ENCODE results near the gene POGZ. TPM values are rescaled to one million over a fixed set of nuclear protein-coding genes. Genes with fewer than 3 reads are reported as not detected.

Gene POGZ
- polyA plus RNA-seq, 1 donor, result 162 TPM

DNA sequence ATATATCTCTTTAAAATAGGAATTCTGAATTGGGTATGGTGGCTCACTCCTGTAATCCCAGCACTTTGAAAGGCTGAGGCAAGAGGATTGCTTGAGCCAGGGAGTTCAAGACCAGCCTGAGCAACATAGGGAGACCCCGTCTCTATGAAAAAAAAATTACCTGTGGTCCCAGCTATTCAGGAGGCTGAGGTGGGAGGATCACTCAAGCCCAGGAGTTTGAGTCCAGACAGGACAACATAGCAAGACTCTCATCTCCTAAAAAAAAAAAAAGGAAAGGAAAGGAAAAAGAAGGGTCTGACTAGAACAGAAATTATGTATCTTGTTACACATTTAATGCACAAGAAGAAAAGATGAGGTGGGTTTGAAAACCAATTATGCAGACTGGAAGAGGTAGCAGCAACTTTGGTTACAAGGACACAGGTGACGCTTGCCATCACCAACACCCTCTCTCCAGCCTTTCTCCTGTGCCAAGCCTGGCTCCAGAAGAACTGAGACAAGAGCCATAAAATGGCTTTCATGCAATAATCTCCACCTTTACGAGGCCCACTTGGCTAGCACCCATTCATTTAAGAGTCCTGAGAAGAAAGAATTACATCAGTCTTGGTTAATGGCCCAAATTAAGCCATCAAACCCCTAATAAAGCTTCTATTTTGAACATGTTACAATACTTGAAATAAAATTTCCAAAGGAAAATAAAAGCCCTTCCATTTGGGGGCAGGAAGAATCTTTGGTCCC lies 82.0 kb downstream of the POGZ start:
- no peak for DNase-seq

DNA sequence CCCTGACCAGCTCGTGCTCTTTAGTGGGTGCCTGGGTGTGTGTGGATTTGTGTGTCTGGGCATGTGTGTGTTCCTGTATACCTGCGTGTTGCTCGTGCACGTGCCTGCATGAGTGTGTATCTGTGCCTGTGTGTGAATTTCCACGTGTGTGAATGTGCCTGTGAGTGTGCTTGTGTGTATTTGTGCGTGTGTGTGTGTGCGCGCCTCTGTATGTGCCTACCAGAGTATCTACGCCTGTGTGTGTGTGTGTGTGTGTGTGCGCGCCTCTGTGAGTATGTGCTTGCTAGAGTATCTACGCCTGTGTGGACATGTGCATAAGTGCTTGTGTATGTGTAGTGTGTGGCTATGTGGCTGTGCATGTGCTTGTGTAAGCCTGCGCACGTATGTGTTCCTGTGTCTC lies 86.1 kb downstream of the POGZ start:
- DNase-seq, result no peak

DNA sequence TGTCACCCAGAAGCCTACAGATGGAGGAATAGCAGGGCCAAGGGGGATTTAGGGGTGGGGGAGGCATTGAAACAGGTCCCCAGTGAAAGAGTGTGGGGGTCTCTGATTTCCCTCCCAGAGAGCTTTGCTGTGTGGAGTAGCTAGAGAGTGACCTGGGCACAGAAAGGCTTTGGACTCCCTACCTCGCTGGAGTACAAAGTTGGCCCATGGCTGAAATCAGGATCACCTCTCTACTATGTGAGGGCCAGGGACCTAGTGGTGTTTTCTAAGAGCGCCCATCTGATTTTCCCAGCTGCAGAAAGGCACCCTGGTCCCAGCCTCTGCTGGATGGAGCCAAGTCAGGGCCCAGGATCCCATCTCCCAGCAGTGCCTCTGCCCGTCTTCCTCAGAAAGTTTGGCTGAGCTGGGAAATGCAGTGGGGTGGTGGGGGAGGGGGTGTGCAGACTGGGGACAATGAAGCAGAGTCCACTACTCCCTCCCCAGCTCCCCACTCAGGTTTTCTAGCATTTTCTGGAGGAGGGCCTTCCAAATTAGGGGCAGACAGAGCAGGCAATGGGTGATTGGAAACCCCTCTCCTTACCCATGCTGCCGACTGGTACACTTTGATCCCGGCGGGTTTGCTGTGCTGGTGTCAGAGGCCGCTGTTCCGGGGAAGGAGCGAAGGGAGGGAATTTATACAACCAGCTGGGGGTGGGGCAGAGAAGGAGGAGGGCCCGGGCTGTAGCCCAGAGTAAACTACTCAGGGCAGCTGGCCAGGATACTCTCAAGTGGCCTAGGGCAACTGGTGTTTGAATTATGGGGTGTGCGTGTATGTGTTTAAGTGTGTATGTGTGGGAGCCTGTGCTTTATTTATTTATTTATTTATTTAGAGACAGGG lies 87.0 kb downstream of the POGZ start, which contains the start of gene SELENBP1:
SELENBP1 (minus strand) TSS at position 648 of the 877 bp plus-strand sequence; CDS start at position 584, 64 bp downstream.
- peak; percentile 72 for DNase-seq

DNA sequence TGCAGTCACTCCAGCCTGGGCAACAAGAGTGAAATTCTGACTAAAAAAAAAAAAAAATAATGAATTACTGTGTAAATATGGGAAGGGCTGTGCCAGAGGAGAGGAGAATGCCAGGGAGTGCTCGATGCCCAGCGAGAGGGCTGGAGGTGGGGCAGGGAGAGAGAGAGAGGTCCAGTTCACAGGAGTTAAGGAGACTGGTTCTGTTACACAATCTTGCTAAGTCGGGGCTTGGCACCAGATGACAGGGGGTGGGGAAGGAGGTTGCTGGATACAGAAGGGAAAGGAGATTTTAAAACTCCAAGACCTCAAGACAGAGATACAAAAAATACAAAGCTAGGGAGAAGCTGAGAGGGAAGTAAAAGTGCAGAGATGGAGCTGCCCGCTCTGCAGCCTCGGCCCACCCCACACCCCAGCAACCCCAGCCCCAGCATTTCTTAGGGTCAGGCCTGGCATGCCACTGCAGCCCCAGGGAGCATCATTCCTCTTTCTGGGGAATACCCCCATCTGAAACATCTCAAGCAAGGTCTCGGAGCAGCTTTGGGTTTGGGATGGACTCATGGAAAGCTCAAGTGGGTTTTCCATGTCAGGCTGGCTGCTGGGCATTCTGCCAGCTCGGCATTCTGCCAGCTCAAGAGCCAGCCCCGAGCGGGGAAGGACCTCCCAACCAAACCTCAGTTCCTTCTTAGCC lies 87.8 kb downstream of the POGZ start:
- DNase-seq, result peak; percentile 41

DNA sequence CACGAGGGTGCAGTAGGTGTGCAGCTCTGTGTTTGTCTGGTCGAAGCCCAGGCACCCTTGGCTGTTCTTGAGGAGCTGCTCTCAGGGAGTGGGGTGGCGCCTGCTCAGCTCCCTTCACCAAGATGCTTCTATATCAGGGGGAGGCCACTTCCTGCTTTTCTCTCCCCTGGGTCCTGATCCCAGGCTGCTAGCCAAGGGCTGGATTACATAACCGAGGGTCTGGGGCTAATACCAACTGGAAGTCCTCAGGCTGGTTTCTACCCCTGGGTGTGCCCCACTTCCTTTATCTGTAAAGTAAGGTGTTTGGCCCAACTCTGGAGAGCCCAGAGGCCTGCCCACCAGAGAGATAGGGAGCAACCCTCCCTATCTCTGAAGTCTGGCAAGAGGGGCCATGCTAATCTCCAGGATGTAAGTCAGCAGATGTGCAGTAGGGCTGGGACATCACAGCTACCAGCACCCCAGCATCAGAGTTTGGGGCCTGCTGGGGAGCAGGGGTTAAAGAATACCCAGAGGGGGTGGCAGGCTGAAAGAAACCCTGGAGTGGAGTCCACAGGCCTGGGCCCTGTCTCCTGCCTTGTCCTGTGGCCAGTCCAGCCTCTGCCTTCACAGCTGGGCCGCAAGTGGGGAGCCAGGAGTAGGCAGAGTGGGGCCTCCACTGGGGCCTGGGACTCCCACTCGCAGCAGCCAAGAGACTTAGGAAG lies 88.9 kb downstream of the POGZ start:
- DNase-seq, result no peak

DNA sequence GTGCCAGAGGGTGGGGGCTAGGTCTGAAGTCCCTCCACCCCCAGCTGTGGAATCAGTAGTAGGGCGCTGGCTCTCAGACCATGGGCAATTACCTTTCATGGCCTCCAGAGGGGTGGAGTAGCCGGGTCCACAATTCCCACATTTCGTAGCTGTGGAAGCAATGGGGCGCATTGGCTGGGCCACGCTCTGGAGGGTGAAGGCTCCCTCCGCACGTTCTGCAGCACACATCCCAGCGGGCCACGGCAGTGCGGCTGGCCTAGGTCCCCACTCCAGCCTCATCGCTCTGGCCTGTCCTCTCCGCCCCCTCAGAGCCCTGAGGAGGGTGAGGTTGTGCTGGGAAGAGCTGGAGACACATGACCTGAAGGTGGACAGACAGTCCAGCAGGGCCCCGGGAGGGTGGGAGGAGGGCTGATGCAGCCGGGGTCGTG lies 89.7 kb downstream of the POGZ start:
- no peak for DNase-seq

DNA sequence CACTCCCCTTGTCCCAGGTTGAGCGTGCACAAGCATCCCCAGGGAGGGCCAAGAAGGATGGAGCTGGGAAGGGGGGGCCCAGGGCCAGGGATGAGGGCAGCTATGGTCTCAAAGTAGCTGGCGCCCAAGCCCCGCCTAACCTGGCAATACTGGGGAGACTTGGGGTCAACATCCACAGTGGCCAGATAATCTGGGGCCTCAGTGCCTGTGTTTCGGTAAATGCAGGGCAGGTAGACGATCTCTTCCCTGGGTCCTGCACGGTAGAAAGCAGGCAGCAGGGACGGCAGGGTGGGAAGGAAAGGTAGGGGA lies 90.0 kb downstream of the POGZ start:
- DNase-seq, result no peak

DNA sequence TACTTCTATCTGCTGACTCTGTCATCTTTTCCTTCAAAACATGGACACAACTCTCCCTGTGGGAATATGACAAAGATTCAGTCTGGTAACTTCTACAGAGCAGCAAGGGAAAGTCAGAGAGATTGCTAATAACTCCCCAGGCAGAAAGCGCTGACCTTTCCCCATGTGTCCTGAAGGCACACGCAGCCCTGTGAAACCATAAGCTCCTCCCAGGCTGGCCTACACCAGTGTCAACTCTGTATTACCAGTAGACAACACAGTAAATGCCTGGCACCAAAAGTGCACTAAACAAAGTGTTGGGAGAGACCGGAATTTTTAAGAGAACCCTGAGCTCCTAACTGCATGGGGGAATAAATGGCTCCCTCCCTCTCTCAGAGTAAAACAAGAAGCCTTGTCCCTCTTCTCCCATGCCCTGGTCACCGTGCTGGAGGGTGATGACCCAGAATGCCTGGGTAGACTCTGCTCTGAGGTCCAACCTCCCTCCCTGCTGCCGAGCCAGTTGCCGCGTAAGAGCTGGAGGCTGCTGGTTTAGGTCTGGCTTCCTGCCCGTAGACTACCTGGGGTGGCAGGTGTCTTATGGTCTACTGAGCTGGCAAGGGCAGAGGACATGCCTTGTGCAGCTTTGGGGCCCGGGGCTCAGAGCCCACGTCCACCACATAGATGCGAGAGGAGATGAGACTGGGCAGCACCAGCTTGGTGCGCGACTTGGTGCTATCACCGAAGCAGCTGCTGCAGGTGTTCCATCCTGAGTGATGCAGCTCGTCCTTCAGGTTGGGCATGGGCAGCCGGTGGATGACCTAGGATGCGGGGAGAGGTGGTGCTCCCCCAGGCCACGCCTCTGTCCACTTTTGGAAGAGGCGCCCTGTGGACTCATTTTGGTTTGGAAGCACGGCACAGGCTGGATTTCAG lies 90.6 kb downstream of the POGZ start:
- DNase-seq, result no peak

DNA sequence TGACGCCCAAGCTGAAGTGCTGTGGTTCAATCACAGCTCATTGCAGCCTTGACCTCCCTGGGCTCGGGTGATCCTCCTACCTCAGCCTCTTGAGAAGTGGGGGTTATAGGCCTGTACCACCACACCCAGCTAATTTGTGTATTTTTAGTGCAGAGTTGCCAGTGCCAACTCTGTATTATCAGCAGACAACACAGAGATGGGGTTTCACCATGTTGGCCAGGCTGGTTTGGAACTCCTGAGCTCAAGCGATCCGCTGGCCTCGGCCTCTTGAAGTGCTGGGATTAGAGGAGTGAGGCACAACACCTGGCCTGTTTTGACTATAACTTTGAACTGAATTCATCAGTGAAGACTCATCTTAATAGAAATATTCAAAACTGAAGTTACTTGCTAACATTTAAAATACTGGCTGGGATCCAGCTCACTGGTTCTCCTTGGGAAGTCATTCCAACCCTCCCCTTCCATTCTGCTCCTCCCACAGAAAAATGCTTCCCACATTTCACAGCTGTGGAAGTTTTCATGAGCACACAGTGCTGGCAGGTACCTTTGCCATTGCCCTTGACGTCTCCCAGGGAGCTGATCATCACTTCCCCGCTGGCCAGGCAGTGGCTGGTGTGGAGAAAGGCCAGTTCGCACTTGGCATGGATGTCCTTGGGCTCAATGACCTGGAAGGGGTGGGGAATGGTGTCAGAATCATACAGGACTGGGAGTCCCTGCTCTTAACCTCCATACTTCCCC lies 91.5 kb downstream of the POGZ start:
- no peak for DNase-seq

DNA sequence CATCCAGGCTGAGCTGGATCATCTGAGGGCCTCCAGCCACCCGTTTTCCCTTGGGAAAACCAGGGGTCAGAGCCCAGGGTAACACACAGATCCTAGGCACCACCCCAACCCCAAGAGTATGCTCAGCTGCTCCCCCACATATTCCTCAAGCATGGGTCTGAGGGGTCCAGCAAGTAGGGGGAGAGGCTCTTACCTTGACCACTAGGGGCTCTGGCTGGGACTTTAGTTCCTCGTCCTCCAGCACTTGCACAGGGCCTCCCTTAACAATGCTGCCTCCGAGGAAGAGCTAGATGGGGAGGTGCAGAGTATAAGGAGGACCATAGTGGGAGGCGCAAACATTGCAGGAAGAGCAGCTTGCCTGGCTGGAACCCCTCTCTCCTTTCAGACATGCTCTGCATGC lies 94.3 kb downstream of the POGZ start:
- no peak for DNase-seq

DNA sequence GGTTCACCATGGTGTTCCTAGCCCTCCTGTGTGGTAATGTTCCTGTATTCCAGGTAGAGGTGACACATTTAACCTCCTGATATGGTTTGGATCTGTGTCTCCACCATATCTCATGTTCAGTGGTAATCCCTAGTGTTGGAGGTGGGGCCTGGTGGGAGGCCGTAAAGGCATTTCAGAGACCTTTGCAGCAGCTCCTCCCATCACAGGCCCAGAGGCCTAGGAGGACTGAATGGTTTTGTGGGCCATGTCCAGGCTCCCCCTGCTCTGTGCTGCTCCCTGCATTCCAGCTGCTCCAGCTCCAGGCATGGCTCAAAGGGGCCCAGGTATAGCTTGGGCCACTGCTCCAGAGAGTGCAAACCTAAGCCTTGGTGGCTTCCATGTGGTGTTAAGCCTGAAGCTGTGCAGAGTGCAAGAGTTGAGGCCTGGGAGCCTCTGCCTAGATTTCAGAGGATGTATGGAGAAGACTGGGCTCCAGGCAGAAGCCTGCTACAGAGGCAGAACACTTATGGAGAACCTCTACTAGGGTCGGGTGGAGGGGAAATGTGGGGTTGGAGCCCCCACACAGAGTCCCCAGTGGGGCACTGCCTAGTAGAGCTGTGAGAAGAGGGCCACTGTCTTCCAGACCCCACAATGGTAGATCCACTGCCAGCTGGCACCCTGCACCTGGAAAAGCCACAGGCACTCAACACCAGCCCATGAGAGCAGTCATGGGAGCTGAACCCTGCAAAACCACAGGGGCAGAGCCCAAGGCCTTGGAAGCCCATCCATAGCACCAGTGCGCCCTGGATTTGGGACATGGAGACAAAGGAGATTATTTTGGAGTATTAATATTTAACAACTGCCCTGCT lies 96.8 kb downstream of the POGZ start:
- no peak for DNase-seq

DNA sequence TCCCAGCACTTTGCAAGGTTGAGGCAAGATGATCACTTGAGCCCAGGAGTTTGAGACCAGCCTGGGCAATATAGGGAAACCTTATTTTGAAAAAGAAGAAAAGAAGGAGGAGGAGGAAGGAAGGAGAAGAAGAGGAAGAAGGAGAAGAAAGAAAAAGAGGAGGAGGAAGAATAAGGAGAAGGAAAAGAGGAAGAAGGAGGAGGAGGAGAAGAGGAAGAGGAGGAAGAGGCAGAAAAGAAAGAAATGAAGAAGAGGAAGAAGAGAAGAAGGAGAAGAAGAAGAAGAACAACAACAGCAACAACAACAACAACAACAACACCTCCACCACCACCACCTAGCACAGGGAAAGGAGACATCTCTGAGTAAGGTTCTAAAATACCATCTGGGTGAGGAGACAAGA lies 97.4 kb downstream of the POGZ start:
- no peak for DNase-seq

DNA sequence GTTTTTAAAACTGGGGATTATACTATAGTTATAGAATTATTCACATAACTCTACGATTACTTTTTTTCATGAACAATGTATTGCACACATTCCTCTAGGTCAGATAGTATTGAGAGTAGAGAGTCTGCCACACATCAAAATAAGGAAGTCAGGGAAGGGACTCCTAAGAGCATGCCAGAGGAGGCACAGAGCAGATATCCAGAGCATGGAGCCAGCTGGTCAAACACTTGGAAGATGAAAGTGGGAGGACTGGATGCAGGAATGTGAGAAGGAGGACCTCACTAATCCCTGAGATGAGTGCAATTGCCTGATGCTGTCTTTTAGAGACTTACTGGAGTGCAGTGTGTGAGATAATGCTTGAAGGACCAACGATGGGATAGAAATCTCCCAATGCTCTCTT lies 102.6 kb downstream of the POGZ start:
- no peak for DNase-seq

Other genes with a start within 250 kb of the POGZ start
- 181 TPM for gene PSMD4, start 204.8 kb downstream of the POGZ start, polyA plus RNA-seq (ENCODE audit: insufficient read length)
- gene ZNF687, start 177.2 kb downstream of the POGZ start, polyA plus RNA-seq (ENCODE audit: insufficient read length), result 21.2 TPM
- 73.8 TPM for gene PI4KB, start 132.1 kb downstream of the POGZ start, polyA plus RNA-seq (ENCODE audit: insufficient read length)
- gene RFX5, start 112.2 kb downstream of the POGZ start, polyA plus RNA-seq (ENCODE audit: insufficient read length), result 44.8 TPM
- 50.4 TPM for gene SELENBP1, start 86.8 kb downstream of the POGZ start, polyA plus RNA-seq (ENCODE audit: insufficient read length)
- 237 TPM for gene PSMB4, start 59.9 kb downstream of the POGZ start, polyA plus RNA-seq (ENCODE audit: insufficient read length)
- gene CGN, start 51.9 kb upstream of the POGZ start, polyA plus RNA-seq (ENCODE audit: insufficient read length), result 55.6 TPM
- gene TUFT1, start 80.8 kb upstream of the POGZ start, polyA plus RNA-seq (ENCODE audit: insufficient read length), result 10.5 TPM
- gene SNX27, start 152.6 kb upstream of the POGZ start, polyA plus RNA-seq (ENCODE audit: insufficient read length), result 29.5 TPM